Skeletal muscle satellite cell (primary cell): ENCODE measurements around the gene AGR2.

Experiments
- H3K27me3 ChIP-seq: 2 replicates; pipeline ENCODE4 v1.7.0; 2013; ENCODE audit warnings: low read length; ENCODE audit not compliant: control insufficient read depth, insufficient read depth
- H3K36me3 ChIP-seq: 2 replicates; pipeline ENCODE4 v1.7.0; 2013; ENCODE audit warnings: mild to moderate bottlenecking, control low read depth, low read length; ENCODE audit not compliant: insufficient read depth
- H3K4me1 ChIP-seq: 2 replicates; pipeline ENCODE4 v1.7.0; 2013; ENCODE audit warnings: low read length; ENCODE audit not compliant: control insufficient read depth, insufficient read depth
- H3K4me2 ChIP-seq: 2 replicates; pipeline ENCODE4 v1.7.0; 2013; ENCODE audit warnings: mild to moderate bottlenecking, low read length
- H3K4me3 ChIP-seq: 2 replicates; pipeline ENCODE4 v1.7.0; 2013; ENCODE audit warnings: low read length
- H3K9ac ChIP-seq: 2 replicates; pipeline ENCODE4 v1.7.0; 2013; ENCODE audit warnings: mild to moderate bottlenecking, low read depth, low read length, moderate library complexity
- H3K9me3 ChIP-seq: replicated peaks from 2 replicates; pipeline ENCODE4 v1.7.0; 2013; ENCODE audit warnings: mild to moderate bottlenecking, control low read depth, low read length

The AGR2 gene

DNA sequence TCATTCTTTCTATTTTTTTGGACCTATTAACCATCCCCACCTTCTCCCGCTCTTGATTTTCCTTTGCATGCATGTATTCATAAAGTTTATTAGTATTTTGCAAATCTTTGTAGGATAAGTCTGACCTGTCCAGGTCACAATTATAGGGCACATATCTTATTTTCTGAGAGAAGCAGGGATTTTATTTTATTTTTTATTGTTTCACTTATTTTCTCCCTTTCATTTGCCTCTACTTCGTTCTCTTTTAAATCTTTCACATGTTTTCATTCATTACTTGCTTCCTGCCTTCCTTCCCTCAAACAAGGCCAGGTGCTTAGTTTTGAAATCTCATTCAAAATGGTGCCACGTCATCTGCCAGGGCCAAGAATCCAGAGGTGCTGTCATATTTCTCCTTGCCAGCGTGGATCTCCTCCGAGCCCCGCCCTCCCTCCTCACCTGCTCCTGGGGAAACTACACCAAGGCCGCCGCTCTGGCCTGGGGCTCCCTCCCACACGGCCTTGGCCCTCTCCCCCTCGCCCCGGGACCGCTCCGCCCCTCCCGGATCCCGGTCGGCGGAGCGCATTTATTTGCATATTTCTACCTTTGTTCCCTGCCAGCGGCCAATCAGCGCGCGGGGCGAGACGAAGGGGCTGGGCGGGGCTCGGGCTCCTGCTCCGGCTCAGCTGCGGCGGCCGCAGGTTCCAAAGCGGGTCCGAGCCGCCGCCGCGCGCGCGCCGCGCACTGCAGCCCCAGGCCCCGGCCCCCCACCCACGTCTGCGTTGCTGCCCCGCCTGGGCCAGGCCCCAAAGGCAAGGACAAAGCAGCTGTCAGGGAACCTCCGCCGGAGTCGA lies 51.5 kb downstream of the AGR2 start, which contains the start of gene TSPAN13:
TSPAN13 (plus strand) TSS at position 654 of the 830 bp plus-strand sequence. CDS start 213 bp downstream, outside the sequence.
- no peaks in the 10 kb centered on the region for H3K27me3 ChIP-seq
- H3K4me1 ChIP-seq, result peaks cover 9% of the 10 kb centered on the region
- peak within 1 kb of the TSS; percentile 51 for H3K9ac ChIP-seq
- peak within 1 kb of the TSS; percentile 92 for H3K4me2 ChIP-seq
- H3K4me3 ChIP-seq, result peak within 1 kb of the TSS; percentile 83
- H3K36me3 ChIP-seq, result no peaks in the 10 kb centered on the region
- H3K9me3 ChIP-seq, result no peaks in the 10 kb centered on the region

DNA sequence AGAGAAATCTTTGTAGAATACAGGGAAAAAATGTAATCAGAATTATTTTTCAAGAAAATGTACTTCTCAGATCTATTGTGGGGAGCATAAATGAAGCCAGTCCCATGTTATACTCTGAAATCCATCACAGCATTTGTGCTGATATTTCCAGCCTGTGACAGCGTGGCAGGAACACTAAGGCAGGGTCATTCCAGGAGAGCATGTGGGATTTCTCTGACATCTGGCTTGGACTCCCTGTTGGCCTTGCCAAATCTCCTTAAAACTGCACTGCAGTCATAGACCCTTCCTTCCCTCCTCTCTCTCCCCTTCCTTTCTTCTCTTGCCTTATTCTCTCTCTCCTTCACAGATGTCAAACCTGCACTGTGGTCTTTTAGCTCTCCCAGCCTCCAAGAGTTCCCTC lies 57.7 kb downstream of the AGR2 start:
- Histone ChIP-seq H3K4me3 (no peak overlapping the region), H3K4me1 (peaks cover 17% of the 10 kb centered on the region), H3K4me2 (no peak overlapping the region), H3K27me3 (no peaks in the 10 kb centered on the region), H3K36me3 (no peaks in the 10 kb centered on the region), H3K9me3 (no peaks in the 10 kb centered on the region), H3K9ac (no peak overlapping the region)

DNA sequence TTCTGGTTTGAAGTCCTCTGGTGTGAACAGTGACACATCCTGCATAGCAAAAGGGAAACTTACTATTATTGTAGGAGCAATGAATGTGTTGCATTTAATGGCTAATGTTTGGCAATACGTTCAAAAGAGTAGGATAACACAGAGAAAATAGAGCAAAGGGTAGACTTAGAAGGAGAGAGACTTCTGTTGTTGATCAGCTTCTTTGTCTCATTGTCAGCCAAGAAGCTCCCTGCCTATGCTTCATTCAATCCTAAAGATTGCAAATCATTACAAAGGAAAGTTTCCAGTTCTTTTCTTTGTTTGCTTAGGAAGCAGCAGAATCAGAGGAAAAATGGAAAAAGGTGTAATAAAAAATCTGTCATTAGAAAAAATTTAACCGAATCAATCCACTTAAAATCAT lies 59.2 kb downstream of the AGR2 start:
- H3K4me1 ChIP-seq, result peaks cover 30% of the 10 kb centered on the region
- H3K27me3 ChIP-seq, result no peaks in the 10 kb centered on the region
- no peak overlapping the region for H3K9ac ChIP-seq
- H3K36me3 ChIP-seq, result no peaks in the 10 kb centered on the region
- H3K9me3 ChIP-seq, result no peaks in the 10 kb centered on the region
- no peak overlapping the region for H3K4me2 ChIP-seq
- H3K4me3 ChIP-seq, result no peak overlapping the region

DNA sequence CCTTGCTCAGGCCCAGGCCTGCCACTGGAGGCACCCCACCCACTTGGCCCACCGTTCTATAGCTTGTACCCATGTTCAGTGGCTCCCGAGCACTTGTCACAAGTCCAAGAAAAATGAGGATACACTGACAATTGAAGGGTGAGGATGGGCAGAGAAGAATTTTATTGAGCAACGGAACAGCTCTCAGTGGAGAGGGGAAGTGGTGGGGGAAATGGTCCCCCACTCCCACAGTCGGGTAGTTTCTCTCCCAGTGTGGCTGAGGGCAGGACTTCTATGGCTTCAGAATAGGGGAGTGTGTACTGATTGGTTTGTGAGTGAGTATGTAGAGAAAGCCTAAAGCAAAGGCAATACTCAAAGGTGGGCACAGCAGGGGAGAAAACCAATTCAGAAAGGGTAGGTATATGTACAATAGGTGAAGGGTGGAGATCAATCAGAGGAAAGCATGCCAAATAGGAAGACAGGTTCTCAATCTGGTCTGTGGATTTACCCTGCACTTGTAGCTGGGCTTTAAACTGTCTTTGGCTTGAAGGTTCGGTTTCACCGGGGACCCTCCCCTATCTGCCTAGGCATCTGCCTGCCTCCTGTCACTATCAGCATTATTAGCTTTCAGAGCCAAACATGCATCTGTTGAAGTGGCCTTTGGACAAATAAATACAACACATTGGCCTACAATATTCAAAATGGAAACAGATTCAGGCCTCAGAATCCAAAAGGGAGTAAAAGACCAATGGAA lies 60.1 kb downstream of the AGR2 start:
- no peak overlapping the region for H3K4me3 ChIP-seq
- no peaks in the 10 kb centered on the region for H3K36me3 ChIP-seq
- H3K9ac ChIP-seq, result no peak overlapping the region
- no peaks in the 10 kb centered on the region for H3K9me3 ChIP-seq
- H3K4me1 ChIP-seq, result peaks cover 37% of the 10 kb centered on the region
- no peak overlapping the region for H3K4me2 ChIP-seq
- no peaks in the 10 kb centered on the region for H3K27me3 ChIP-seq

DNA sequence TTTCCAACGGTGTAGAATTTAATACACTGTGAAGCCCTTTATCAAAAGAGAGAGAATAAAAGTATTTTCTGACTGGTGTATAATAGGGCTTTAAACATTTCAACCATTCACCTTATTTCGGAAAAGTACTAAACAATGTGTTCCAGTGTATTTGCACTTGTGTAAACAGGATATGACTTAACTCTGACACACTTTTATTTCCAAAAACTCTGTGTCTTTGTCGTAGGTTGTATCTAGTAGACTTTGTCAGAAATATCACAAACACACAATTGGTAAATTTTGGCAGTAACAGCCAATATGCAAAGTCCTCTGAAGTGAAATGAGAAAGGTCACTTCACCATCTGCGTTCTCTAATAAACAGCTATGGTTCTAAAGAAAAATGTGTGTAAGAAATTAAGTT lies 61.6 kb downstream of the AGR2 start:
- peak overlapping the region; percentile 43 for H3K4me2 ChIP-seq
- H3K36me3 ChIP-seq, result no peaks in the 10 kb centered on the region
- no peak overlapping the region for H3K9ac ChIP-seq
- H3K4me1 ChIP-seq, result peaks cover 44% of the 10 kb centered on the region
- H3K9me3 ChIP-seq, result no peaks in the 10 kb centered on the region
- H3K4me3 ChIP-seq, result no peak overlapping the region
- no peaks in the 10 kb centered on the region for H3K27me3 ChIP-seq

DNA sequence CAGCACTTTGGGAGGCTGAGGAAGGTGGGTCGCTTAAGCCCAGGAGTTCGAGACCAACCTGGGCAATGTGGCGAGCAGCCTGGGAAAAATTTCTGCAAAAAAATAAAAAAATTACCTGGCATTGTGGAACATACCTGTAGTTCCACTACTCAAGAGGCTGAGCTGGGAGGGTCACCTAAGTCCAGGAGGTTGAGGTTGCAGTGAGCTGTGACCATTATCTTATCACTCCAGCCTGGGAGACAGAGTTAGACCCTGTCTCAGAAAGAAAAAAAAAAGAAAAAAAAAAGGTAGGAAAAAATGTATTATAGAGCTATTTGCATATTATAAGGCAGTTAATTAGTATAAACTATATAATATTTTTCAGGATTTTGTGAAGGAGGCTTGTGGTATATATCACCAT lies 62.3 kb downstream of the AGR2 start:
- H3K9ac ChIP-seq, result no peak overlapping the region
- H3K4me2 ChIP-seq, result no peak overlapping the region
- H3K4me1 ChIP-seq, result peaks cover 44% of the 10 kb centered on the region
- H3K9me3 ChIP-seq, result no peaks in the 10 kb centered on the region
- no peaks in the 10 kb centered on the region for H3K36me3 ChIP-seq
- H3K4me3 ChIP-seq, result no peak overlapping the region
- no peaks in the 10 kb centered on the region for H3K27me3 ChIP-seq
